ENCODE measurements around the gene TSPAN14. TPM values are rescaled to one million over a fixed set of nuclear protein-coding genes. Genes with fewer than 3 reads are reported as not detected.
"Not testable (repeated sequence)": the region's sequence is repeated elsewhere in the genome, so short reads cannot be mapped to it uniquely, and the experiment has no call there.

TSPAN14 gene
- total and polyA plus RNA-seq, 2 experiments from 2014 or later: 17.9 to 40.7 TPM

DNA sequence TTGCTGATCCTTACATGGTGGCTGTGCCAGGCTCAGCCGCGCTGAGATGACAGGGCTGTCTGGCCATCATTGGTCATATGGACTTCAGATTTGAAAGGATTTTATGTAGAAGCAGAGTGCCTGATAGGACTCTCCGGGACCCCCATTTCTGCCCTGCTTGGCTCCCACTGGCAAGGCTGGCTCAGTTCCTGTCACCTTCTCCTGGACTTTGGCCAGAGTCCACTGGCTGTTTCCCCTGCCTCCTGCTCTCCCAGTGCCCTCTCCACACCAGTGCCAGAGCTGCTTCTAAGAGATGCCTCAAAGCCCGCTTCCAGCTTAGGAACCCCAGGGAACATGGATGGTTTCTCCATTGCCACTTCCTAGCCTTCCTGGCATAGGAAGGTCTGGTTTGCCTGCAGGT, 78.5 kb downstream of the TSPAN14 start (continued):
- TF ChIP-seq ZNF462 (CRISPR knock-in tag; IDR thresholded peaks at IDR 0.05) (no peak), EZH2phosphoT487 (IDR thresholded peaks at IDR 0.05; ENCODE audit: unreplicated experiment) (no peak)

DNA sequence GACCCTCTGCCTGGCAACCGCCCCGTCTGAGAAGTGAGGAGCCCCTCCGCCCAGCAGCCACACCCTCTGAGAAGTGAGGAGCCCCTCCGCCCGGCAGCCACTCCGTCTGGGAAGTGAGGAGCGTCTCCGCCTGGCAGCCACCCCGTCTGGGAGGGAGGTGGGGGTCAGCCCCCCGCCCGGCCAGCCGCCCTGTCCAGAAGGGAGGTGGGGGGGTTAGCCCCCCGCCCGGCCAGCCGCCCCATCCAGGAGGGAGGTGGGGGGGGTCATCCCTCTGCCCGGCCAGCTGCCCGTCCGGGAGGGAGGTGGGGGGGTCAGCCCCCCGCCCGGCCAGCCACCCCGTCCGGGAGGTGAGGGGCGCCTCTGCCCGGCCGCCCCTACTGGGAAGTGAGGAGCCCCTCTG, 79.9 kb downstream of the TSPAN14 start:
- H3K4me1 ChIP-seq (ENCODE audit: insufficient read depth): peaks cover 12% of the 10 kb centered on the region
- H3K4me3 ChIP-seq; H3K27ac Mint-ChIP-seq; H3K27me3 Mint-ChIP-seq (ENCODE audit: insufficient read depth, low read depth, poor library complexity); DNase-seq (ENCODE audit: low spot score); H3F3A ChIP-seq (replicated peaks; ENCODE audit: low read depth); H3K27ac ChIP-seq (ENCODE audit: low read depth); H4K20me1 ChIP-seq (replicated peaks; ENCODE audit: insufficient read depth); H2AFZ ChIP-seq; H3K36me3 ChIP-seq (ENCODE audit: insufficient read depth); H3K4me2 ChIP-seq; H3K79me2 ChIP-seq (replicated peaks; ENCODE audit: insufficient read depth); H3K4me3 Mint-ChIP-seq; ATAC-seq; H3K27me3 ChIP-seq (ENCODE audit: insufficient read depth); H3K9me2 ChIP-seq (ENCODE audit: insufficient read depth): not testable (repeated sequence)
- Mint-ChIP-seq H3K9me3 (peaks cover 27% of the 10 kb centered on the region), H3K4me1 (peaks cover 14% of the 10 kb centered on the region), H3K36me3 (ENCODE audit: low read depth) (peaks cover 22% of the 10 kb centered on the region)

- H3K79me2 ChIP-seq (replicated peaks; ENCODE audit: insufficient read depth); H3K4me3 Mint-ChIP-seq; H3K4me2 ChIP-seq; H3K27ac ChIP-seq (ENCODE audit: low read depth); H3K27me3 ChIP-seq (ENCODE audit: insufficient read depth); ATAC-seq; H3K27me3 Mint-ChIP-seq (ENCODE audit: insufficient read depth, low read depth, poor library complexity); H2AFZ ChIP-seq; H3F3A ChIP-seq (replicated peaks; ENCODE audit: low read depth); H3K27ac Mint-ChIP-seq; DNase-seq (ENCODE audit: low spot score); H4K20me1 ChIP-seq (replicated peaks; ENCODE audit: insufficient read depth); H3K4me3 ChIP-seq; H3K9me2 ChIP-seq (ENCODE audit: insufficient read depth); H3K36me3 ChIP-seq (ENCODE audit: insufficient read depth): not testable (repeated sequence)
- H3K9me3 Mint-ChIP-seq: peaks cover 27% of the 10 kb centered on the region
- peaks cover 14% of the 10 kb centered on the region for H3K4me1 Mint-ChIP-seq
- H3K36me3 Mint-ChIP-seq (ENCODE audit: low read depth): peaks cover 22% of the 10 kb centered on the region
- peaks cover 12% of the 10 kb centered on the region for H3K4me1 ChIP-seq (ENCODE audit: insufficient read depth)
These were observed 80.5 kb downstream of the TSPAN14 start for GRCh38 chr10:80534646-80535045.

All from GM23338 (cell line).